K562 (cell line): ENCODE data around the gene PGAP3. TPM values are rescaled to one million over a fixed set of nuclear protein-coding genes. Genes with fewer than 3 reads are reported as not detected.

ENCODE experiments used
- ATF1 ChIP-seq, 2 experiments: fragments of 450-650 bp in 1 of 2; IDR thresholded peaks; 2 replicates each; pipeline ENCODE4 v1.6.1; 2016; ENCODE audit warnings: missing compliant biosample characterization in 1 of 2, missing genetic modification characterization in 1 of 2
- ATF7 ChIP-seq: fragments of 450-650 bp; IDR thresholded peaks from 2 replicates; pipeline ENCODE4 v1.7.1; 2014; ENCODE audit warnings: mild to moderate bottlenecking, moderate library complexity
- CXXC5 ChIP-seq: fragments of 250-450 bp; sonication (Bioruptor Pico); IDR thresholded peaks from 2 replicates; pipeline ENCODE4 v1.8.0; 2022; ENCODE audit warnings: inconsistent platforms, mild to moderate bottlenecking, moderate library complexity
- ELF1 ChIP-seq: fragments of 200-800 bp; sonication (Bioruptor generic); IDR thresholded peaks from 2 replicates; pipeline ENCODE4 v1.6.1; 2016; ENCODE audit warnings: missing genetic modification characterization, missing compliant biosample characterization
- ELF2 ChIP-seq: fragments of 250-450 bp; sonication (Bioruptor Pico); IDR thresholded peaks from 2 replicates; pipeline ENCODE4 v1.5.0; 2021; ENCODE audit warnings: mild to moderate bottlenecking
- ELK1 ChIP-seq: sonication (generic); formaldehyde crosslinking; IDR thresholded peaks from 2 replicates; pipeline ENCODE4 v1.8.1; 2022; ENCODE audit warnings: missing genetic modification reagents
- ELK3 ChIP-seq: fragments of 450-650 bp; formaldehyde crosslinking; IDR thresholded peaks from 2 replicates; pipeline ENCODE4 v1.4.0; 2020; ENCODE audit warnings: mild to moderate bottlenecking
- FIP1L1 ChIP-seq: fragments of 200-400 bp; formaldehyde crosslinking; IDR thresholded peaks from 2 replicates; pipeline ENCODE4 v1.6.1; 2018; ENCODE audit warnings: mild to moderate bottlenecking, low read depth, low read length; ENCODE audit not compliant: poor library complexity, severe bottlenecking
- FOXM1 ChIP-seq, 2 experiments: fragments of 450-650 bp in 1 of 2; sonication (generic) in 1 of 2; formaldehyde crosslinking in 1 of 2; IDR thresholded peaks; 2 replicates each; pipeline versions ENCODE4 v1.6.1 to v1.9.0; 2017 to 2022; ENCODE audit warnings: low read depth in 2 of 2, mild to moderate bottlenecking in 2 of 2, missing genetic modification reagents in 1 of 2, moderate library complexity in 1 of 2
- HDAC2 ChIP-seq: fragments of 450-650 bp; IDR thresholded peaks from 2 replicates; pipeline ENCODE4 v1.6.1; 2016; ENCODE audit warnings: mild to moderate bottlenecking
- HMGN3 ChIP-seq: IDR thresholded peaks from 2 replicates; pipeline ENCODE4 v1.6.1; 2011; ENCODE audit warnings: borderline replicate concordance, low read depth, mild to moderate bottlenecking, mixed read lengths, low read length; ENCODE audit not compliant: insufficient read length; ENCODE audit errors: extremely low read depth
- RBM25 ChIP-seq: fragments of 200-400 bp; formaldehyde crosslinking; IDR thresholded peaks from 2 replicates; pipeline ENCODE4 v1.6.1; 2018; ENCODE audit warnings: low read length, low read depth, moderate library complexity; ENCODE audit not compliant: severe bottlenecking
- SREBF2 ChIP-seq: sonication (generic); formaldehyde crosslinking; IDR thresholded peaks from 2 replicates; pipeline ENCODE4 v1.4.0; 2020; ENCODE audit warnings: mild to moderate bottlenecking, missing genetic modification reagents
- THRAP3 ChIP-seq: fragments of 450-650 bp; IDR thresholded peaks from 2 replicates; pipeline ENCODE4 v1.6.1; 2016; ENCODE audit warnings: mild to moderate bottlenecking, inconsistent platforms, borderline replicate concordance
- ZC3H11A ChIP-seq: IDR thresholded peaks from 2 replicates; pipeline ENCODE4 v1.6.1; 2012; ENCODE audit warnings: low read depth, low read length, improper control_type of control experiment
- ZNF766 ChIP-seq: fragments of 200-800 bp; sonication (Bioruptor generic); conservative IDR thresholded peaks from 2 replicates; pipeline ENCODE4 v1.6.1; 2016; ENCODE audit warnings: missing genetic modification characterization, missing compliant biosample characterization
- polyA plus RNA-seq, 8 experiments: library from polyadenylated mRNA; depleted of rRNA in 4 of 8; stranded (reverse) in 5 of 8; unstranded in 3 of 8; fragments of >200 nt; fragmentation: Nextera tagmentation in 2 of 8; fragmentation: Illumina TruSeq in 1 of 8; extraction: Ambion mirVana in 2 of 8; extraction: Trizol in 1 of 8; gene quantifications; 2 replicates each; pipeline versions ENCODE4 v1.2.1 to v1.2.3, GENCODE V29; 2011 to 2014; ENCODE audit warnings: inconsistent platforms in 1 of 8, missing spikeins in 1 of 8
- total RNA-seq, 7 experiments: library from RNA; depleted of rRNA in 6 of 7; stranded (reverse); fragments of >200 nt in 6 of 7; fragmentation: Illumina TruSeq in 2 of 7; extraction: Trizol in 2 of 7; gene quantifications; 2 replicates each; pipeline versions ENCODE4 v1.2.1 to v1.2.3, GENCODE V29; 2011 to 2021; ENCODE audit warnings: low replicate concordance in 1 of 7
- TF ChIP-seq, protein P1 (sequence below), 2 experiments: fragments of 200-800 bp in 1 of 2; sonication (Bioruptor generic) in 1 of 2; sonication (generic) in 1 of 2; formaldehyde crosslinking in 1 of 2; IDR thresholded peaks in 1 of 2; conservative IDR thresholded peaks in 1 of 2; 2 replicates each; pipeline versions ENCODE4 v1.5.0 to v1.6.1; 2016 to 2020; ENCODE audit warnings: missing compliant biosample characterization in 1 of 2, missing genetic modification characterization in 1 of 2, missing genetic modification reagents in 1 of 2
- TF ChIP-seq, protein P2 (sequence below): sonication (generic); formaldehyde crosslinking; IDR thresholded peaks from 2 replicates; pipeline ENCODE4 v1.8.0; 2022; ENCODE audit warnings: mild to moderate bottlenecking, missing genetic modification reagents
- TF ChIP-seq, protein P3 (sequence below): fragments of 250-450 bp; sonication (Bioruptor Pico); IDR thresholded peaks from 2 replicates; pipeline ENCODE4 v1.5.0; 2021

Gene PGAP3
- total and polyA plus RNA-seq, 9 of the 15 experiments (the other 6 are each of a cell fraction or from before 2014, with no cell fraction given) = 0.38 to 9.4 (median 4.5) TPM

DNA sequence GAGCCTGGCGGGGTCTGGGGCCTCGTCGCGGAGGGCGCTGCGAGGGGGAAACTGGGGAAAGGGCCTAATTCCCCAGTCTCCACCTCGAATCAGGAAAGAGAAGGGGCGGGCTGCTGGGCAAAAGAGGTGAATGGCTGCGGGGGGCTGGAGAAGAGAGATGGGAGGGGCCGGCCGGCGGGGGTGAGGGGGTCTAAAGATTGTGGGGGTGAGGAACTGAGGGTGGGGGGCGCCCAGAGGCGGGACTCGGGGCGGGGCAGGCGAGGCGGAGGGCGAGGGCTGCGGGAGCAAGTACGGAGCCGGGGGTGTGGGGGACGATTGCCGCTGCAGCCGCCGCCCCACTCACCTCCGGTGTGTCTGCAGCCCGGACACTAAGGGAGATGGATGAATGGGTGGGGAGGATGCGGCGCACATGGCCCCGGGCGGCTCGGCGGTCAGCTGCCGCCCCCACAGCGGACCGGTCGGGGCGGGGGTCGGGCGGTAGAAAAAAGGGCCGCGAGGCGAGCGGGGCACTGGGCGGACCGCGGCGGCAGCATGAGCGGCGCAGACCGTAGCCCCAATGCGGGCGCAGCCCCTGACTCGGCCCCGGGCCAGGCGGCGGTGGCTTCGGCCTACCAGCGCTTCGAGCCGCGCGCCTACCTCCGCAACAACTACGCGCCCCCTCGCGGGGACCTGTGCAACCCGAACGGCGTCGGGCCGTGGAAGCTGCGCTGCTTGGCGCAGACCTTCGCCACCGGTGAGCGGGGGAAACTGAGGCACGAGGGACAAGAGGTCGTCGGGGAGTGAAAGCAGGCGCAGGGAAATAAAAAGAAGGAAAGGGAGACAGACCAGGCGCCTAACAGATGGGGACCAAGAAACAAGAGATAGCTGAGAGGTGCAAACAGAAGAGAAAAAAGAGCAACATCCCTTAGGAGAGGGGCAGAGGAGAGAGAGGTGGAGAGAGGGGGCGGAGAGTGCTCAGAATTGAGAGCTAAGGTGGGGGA lies 19.6 kb downstream of the PGAP3 start, which contains the start of gene PNMT (continued):
- TF ChIP-seq FOXM1 (IDR thresholded peaks at IDR 0.05; ENCODE audit: low read depth) (no peak), FOXM1 (CRISPR knock-in tag; IDR thresholded peaks at IDR 0.05; ENCODE audit: low read depth) (no peak), ZNF766 (peak; percentile 34; the same call in 1 of the 2 replicates), ELK1 (CRISPR knock-in tag) (no peak), FIP1L1 (peak; percentile 88), CXXC5 (CRISPR knock-in tag) (peak; percentile 93), ELF1 (tag) (no peak), ELF2 (CRISPR knock-in tag) (no peak), HMGN3 (peak; percentile 80), ELK3 (CRISPR knock-in tag) (no peak), ATF1 (CRISPR knock-in tag; IDR thresholded peaks at IDR 0.05) (peak; percentile 52), ATF1 (tag; IDR thresholded peaks at IDR 0.05) (peak; percentile 73), HDAC2 (peak; percentile 66; the same call in 1 of the 2 replicates), RBM25 (no peak), SREBF2 (CRISPR knock-in tag) (no peak), ZC3H11A (no peak), ATF7 (peak; percentile 73), THRAP3 (no peak)
- TF ChIP-seq, protein P1, sequence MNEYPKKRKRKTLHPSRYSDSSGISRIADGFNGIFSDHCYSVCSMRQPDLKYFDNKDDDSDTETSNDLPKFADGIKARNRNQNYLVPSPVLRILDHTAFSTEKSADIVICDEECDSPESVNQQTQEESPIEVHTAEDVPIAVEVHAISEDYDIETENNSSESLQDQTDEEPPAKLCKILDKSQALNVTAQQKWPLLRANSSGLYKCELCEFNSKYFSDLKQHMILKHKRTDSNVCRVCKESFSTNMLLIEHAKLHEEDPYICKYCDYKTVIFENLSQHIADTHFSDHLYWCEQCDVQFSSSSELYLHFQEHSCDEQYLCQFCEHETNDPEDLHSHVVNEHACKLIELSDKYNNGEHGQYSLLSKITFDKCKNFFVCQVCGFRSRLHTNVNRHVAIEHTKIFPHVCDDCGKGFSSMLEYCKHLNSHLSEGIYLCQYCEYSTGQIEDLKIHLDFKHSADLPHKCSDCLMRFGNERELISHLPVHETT (CRISPR knock-in tag; conservative IDR thresholded peaks at IDR 0.05 in 1 of 2, IDR thresholded peaks at IDR 0.05 in 1 of 2) = peak in 1 of 2 experiments; percentile 86; a peak in 2 of 4 replicates
- TF ChIP-seq, protein P2, sequence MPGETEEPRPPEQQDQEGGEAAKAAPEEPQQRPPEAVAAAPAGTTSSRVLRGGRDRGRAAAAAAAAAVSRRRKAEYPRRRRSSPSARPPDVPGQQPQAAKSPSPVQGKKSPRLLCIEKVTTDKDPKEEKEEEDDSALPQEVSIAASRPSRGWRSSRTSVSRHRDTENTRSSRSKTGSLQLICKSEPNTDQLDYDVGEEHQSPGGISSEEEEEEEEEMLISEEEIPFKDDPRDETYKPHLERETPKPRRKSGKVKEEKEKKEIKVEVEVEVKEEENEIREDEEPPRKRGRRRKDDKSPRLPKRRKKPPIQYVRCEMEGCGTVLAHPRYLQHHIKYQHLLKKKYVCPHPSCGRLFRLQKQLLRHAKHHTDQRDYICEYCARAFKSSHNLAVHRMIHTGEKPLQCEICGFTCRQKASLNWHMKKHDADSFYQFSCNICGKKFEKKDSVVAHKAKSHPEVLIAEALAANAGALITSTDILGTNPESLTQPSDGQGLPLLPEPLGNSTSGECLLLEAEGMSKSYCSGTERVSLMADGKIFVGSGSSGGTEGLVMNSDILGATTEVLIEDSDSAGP = no peak
- TF ChIP-seq, protein P3, sequence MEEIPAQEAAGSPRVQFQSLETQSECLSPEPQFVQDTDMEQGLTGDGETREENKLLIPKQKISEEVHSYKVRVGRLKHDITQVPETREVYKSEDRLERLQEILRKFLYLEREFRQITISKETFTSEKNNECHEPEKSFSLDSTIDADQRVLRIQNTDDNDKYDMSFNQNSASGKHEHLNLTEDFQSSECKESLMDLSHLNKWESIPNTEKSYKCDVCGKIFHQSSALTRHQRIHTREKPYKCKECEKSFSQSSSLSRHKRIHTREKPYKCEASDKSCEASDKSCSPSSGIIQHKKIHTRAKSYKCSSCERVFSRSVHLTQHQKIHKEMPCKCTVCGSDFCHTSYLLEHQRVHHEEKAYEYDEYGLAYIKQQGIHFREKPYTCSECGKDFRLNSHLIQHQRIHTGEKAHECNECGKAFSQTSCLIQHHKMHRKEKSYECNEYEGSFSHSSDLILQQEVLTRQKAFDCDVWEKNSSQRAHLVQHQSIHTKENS (CRISPR knock-in tag) = no peak
